Measurements from ENCODE around the gene PCDHGA1.
"Not testable (repeated sequence)": the region's sequence is repeated elsewhere in the genome, so short reads cannot be mapped to it uniquely, and the experiment has no call there.

PCDHGA1 gene

GRCh38 chr5:141374627-141375026 is 44.3 kb downstream of the PCDHGA1 start:
- peak overlapping the region; percentile 49 for H3K4me3 ChIP-seq
- DNase-seq (ENCODE audit: low spot score): no peak
- H3K27ac ChIP-seq: no peak overlapping the region

DNA sequence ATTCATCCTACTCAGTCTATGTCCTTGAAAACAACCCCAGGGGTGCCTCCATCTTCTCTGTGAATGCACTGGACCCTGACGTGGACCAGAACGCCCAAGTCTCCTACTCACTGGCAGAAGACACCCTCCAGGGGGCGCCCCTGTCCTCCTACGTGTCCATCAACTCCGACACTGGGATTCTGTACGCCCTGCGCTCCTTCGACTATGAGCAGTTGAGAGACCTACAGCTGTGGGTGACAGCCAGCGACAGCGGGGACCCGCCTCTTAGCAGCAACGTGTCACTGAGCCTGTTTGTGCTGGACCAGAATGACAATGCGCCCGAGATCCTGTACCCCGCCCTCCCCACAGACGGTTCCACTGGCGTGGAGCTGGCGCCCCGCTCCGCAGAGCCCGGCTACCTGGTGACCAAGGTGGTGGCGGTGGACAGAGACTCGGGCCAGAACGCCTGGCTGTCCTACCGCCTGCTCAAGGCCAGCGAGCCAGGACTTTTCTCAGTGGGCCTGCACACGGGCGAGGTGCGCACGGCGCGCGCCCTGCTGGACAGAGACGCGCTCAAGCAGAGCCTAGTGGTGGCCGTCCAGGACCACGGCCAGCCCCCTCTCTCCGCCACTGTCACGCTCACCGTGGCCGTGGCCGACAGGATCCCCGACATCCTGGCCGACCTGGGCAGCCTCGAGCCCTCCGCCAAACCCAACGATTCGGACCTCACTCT is 45.3 kb downstream of the PCDHGA1 start:
- peak overlapping the region; percentile 12 for H3K4me3 ChIP-seq
- DNase-seq (ENCODE audit: low spot score); H3K27ac ChIP-seq: not testable (repeated sequence)

More at GRCh38 chr5:141374627-141375026, 44.3 kb downstream of the PCDHGA1 start:
- TF ChIP-seq CTCF (IDR thresholded peaks at IDR 0.05): no peak

DNA sequence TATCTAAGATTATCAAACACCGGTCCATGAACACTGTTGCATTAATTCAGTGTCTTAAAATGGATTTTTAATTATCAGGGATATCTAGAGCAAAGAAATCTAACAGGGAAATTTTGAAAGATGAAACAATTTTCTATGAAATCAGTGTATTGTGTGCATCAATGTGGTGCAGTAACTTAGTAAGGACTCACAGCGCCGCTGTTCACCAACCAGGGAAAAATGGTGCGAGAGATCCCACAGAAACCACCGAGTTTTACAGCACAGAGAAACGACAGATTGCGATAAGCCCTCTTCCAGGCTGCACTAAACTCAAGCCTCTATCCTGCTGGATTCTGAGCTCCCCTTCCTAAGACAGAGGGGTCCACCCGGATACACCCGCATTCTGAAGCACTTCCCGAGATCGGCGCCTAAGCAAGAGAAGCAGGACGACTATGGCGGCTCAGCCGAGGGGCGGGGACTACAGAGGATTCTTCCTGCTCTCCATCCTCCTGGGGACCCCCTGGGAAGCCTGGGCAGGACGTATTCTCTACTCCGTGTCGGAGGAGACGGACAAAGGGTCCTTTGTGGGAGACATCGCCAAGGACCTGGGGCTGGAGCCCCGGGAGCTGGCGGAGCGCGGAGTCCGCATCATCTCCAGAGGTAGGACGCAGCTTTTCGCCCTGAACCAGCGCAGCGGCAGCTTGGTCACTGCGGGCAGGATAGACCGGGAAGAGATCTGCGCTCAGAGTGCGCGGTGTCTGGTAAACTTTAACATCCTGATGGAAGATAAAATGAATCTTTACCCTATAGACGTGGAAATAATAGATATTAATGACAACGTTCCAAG is 52.4 kb downstream of the PCDHGA1 start, which contains the start of gene PCDHGA7:
PCDHGA7 (plus strand) TSS at position 274 of the 826 bp plus-strand sequence; CDS start at position 432, 158 bp downstream.
- peak within 1 kb of the TSS; percentile 50 for H3K4me3 ChIP-seq
- no peak for TF ChIP-seq CTCF (IDR thresholded peaks at IDR 0.05)
- no peak for DNase-seq (ENCODE audit: low spot score)
- no peak within 1 kb of the TSS for H3K27ac ChIP-seq

DNA sequence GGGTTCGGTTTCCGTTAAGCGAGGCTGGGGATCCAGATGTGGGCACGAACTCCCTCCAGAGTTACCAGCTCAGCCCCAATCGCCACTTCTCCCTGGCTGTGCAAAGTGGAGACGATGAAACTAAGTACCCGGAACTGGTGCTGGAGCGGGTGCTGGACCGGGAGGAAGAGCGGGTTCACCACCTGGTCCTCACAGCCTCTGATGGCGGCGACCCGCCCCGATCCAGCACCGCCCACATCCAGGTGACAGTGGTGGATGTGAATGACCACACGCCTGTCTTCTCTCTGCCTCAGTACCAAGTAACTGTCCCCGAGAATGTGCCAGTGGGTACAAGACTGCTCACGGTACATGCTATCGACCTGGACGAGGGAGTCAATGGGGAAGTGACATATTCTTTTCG is 53.0 kb downstream of the PCDHGA1 start:
- no peak for TF ChIP-seq CTCF (IDR thresholded peaks at IDR 0.05)
- peak overlapping the region; percentile 50 for H3K4me3 ChIP-seq
- no peak overlapping the region for H3K27ac ChIP-seq
- no peak for DNase-seq (ENCODE audit: low spot score)

DNA sequence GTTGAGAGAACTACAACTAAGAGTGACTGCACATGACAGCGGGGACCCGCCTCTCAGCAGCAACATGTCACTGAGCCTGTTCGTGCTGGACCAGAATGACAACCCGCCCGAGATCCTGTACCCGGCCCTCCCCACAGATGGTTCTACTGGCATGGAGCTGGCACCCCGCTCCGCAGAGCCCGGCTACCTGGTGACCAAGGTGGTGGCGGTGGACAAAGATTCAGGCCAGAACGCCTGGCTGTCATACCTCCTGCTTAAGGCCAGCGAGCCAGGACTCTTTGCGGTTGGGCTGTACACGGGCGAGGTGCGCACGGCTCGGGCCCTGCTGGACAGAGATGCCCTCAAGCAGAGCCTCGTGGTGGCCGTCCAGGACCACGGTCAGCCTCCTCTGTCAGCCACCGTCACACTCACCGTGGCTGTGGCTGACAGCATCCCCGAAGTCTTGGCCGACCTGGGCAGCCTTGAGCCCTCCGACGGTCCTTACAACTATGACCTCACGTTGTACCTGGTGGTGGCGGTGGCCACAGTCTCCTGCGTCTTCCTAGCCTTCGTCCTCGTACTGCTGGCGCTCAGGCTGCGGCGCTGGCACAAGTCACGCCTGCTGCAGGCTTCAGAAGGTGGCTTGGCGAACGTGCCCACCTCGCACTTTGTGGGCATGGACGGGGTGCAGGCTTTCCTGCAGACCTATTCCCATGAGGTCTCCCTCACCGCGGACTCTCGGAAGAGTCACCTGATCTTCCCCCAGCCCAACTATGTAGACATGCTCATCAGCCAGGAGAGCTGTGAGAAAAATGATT is 54.4 kb downstream of the PCDHGA1 start:
- Histone ChIP-seq H3K27ac (no peak overlapping the region), H3K4me3 (peak overlapping the region; percentile 25)
- DNase-seq (ENCODE audit: low spot score): no peak
- no peak for TF ChIP-seq CTCF (IDR thresholded peaks at IDR 0.05)

DNA sequence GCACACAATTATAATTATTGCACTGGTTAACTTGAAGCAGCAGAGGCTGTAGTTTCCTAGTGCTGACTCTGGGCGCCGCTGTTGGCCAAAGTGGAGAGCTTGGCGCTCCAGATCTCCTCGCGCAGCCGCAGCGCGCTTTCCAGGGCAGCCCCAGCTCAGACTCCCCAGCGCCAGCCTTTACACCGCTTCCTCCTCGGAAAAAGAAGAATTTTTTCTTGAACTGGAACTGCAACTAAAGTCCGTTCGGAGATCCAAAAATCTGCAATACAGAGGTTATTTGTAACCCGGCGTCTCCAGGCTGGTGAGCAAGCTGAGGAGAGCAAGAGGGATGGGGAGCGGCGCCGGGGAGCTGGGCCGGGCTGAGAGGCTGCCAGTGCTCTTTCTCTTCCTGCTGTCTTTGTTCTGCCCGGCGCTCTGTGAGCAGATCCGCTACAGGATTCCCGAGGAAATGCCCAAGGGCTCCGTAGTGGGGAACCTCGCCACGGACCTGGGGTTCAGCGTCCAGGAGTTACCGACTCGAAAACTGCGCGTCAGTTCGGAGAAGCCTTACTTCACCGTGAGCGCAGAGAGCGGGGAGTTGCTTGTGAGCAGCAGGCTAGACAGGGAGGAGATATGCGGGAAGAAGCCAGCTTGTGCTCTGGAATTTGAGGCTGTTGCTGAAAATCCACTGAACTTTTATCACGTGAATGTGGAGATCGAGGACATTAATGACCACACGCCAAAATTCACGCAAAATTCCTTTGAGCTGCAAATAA is 57.4 kb downstream of the PCDHGA1 start, which contains the start of gene PCDHGB4:
PCDHGB4 (plus strand) TSS at position 142 of the 755 bp plus-strand sequence; CDS start at position 329, 187 bp downstream.
- H3K27ac ChIP-seq; DNase-seq (ENCODE audit: low spot score): not testable (repeated sequence)
- peak within 1 kb of the TSS; percentile 48 for H3K4me3 ChIP-seq

- Histone ChIP-seq H3K4me3 (peak overlapping the region; percentile 48), H3K27ac (no peak overlapping the region)
- DNase-seq (ENCODE audit: low spot score): no peak
- no peak for TF ChIP-seq CTCF (IDR thresholded peaks at IDR 0.05)
Measured at GRCh38 chr5:141388661-141389060, 58.3 kb downstream of the PCDHGA1 start.

Measured in coronary artery (tissue), 2 donors.